GM18517 (cell line): ENCODE measurements around the gene NOVA2.

Experiments used
- ATAC-seq: cut with Tn5 transposase; IDR thresholded peaks from one replicate; pipeline ENCODE4 v1.9.1; 2021; ENCODE audit warnings: mild to moderate bottlenecking, moderate library complexity; ENCODE audit not compliant: unreplicated experiment

Gene NOVA2, protein sequence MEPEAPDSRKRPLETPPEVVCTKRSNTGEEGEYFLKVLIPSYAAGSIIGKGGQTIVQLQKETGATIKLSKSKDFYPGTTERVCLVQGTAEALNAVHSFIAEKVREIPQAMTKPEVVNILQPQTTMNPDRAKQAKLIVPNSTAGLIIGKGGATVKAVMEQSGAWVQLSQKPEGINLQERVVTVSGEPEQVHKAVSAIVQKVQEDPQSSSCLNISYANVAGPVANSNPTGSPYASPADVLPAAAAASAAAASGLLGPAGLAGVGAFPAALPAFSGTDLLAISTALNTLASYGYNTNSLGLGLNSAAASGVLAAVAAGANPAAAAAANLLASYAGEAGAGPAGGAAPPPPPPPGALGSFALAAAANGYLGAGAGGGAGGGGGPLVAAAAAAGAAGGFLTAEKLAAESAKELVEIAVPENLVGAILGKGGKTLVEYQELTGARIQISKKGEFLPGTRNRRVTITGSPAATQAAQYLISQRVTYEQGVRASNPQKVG

DNA sequence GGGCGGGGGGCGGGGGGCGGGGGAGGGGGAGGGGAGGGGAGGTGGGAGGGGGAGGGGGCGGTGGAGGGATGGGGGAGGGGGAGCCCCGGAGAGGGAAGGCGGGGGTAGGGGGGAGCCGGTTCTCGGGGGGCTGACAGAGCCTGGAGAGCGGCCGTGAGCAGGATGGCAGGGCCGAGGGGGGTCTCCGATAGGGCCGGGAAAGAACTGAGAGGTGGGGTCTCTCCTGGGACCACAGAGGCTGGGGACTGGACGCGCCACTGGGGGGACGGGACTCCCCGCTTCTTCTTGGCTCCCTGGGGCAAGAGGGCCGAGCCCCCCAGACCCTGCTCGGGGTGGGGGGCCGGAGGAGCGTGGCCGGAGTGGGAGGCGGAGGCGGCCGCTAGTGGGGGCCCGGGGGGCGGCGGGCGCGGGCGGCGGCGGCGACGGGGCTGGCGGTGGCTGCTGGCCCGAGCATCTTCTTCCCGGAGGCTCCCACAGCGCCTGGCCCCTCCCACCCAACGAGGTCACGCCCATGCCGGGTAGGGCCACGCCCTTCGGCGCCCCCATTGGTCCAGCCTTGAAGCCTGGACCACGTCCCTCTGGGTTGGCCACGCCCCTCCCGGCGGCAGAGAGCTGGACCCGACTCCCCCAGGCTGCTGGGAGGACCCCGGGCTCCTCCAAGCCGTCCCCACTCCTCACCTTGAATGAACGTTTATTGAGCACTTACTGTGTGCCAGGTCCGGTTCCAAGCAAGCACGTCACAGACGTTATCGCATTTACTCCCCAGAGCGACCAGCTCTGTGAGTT is at the start of gene NOVA2:
NOVA2 (minus strand) TSS at position 313 of the 786 bp plus-strand sequence. CDS start 514 bp downstream, outside the sequence.
- ATAC-seq: no peak

- no peak for ATAC-seq
These were observed 49.7 kb upstream of the NOVA2 start for GRCh38 chr19:46023311-46023779.

DNA sequence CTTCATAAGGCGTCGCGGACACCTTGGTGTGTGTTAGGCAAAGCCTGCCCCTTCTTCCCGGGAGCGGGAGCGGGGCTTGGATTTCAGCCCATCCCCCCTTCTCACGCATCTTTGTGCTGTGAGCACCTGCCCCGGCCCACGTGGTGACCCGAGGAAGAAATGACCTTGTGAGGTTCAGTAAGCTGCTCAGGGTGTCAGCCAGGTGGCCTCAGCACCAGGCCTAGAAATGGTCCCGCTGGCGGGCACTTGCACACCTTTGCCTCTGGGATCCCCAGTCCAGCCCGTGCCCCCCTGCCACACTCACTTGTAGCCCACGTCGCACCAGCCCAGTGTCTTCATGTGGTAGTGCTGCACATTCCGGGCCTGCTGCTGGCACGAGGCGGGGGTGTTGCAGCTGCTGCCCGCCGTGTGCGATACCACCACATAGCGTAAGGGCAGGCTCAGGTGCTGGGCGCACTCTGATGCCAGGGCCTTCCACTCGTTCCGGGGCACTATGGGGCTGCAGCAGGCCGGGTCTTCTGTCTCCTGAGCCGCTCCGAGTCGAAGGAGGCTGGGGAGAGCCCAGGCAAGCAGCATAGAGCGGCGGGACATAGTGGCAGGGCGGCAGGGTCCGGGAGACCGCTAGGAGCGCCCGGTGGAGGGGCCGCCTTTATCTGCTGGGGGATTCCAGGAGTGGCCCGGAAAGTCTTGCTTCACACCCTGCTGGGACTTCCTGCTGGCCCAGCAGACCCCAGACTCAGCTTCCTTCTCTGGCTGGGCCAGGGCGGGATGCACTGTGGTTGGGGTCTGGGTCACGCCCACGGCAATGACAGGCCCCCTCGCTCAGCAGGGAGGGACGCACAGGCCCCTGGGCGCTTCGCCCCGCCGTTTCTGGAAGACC is 49.0 kb upstream of the NOVA2 start, which contains the start of gene PGLYRP1:
PGLYRP1 (minus strand) TSS at position 623 of the 880 bp plus-strand sequence; CDS start at position 591, 32 bp downstream.
- no peak for ATAC-seq

DNA sequence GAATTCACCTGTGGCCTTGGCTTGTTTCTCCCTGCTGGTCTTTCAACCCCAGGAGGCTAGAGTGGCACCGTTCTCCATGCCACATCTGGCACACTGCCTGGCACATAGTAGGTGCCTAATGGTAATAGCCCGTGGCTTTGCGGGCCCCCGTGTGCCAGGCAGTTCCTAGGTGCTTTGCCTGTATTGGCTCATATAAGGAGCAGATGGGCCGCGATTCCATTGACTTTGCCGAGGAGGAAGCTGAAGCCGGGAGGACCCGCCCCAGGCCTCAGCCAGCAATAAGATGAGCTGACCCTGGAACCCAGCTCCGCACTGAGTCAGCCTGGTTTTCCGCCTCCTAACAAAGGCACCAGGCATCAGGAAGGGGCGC is 48.4 kb upstream of the NOVA2 start:
- ATAC-seq: no peak

DNA sequence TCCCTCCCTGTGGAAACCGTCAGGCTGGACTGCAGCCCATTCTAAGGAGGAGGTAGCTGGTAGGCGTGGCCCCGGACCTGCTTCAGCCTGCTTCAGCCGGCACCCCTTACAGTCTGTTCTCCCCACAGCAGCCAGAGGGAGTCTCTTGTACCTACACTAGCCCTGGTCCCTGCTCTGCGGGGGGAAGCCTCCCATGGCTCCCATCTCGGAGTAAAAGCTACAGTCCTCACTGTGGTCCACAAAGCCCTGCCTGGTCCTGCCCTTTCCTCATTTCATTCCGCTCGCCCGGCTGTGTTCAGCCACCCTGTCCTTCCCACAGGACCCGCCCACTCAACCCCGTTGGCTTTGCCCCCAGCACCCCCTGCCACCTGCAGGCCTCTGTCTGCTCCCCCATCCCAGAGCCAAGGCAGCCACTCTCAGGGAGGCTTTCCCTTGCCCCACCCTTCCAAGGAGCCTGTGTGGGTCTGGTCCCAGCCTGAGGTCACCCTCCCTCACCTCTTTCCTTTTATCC is 47.9 kb upstream of the NOVA2 start:
- ATAC-seq: no peak

- no peak for ATAC-seq
These were observed 47.1 kb upstream of the NOVA2 start for GRCh38 chr19:46020819-46021125.

DNA sequence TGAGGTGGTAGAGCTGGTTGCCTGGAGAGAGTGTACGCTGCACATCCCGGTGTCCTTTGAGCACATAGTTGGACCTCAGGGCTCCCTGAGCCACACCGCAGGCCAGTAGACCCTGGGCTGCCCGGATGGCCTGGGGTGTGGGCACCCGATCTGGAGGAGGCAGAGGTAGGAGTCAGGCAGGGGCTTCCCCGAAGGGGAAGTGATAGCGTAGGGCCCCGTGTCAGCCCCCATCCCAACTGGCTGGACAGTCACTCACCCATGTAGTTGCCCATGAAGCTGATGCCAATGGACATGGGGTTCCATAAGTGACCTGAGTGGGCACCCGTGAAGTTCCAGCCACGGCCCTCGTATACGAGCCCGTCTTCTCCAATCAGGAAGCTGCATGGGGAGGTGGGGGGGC is 45.6 kb upstream of the NOVA2 start:
- ATAC-seq: no peak

DNA sequence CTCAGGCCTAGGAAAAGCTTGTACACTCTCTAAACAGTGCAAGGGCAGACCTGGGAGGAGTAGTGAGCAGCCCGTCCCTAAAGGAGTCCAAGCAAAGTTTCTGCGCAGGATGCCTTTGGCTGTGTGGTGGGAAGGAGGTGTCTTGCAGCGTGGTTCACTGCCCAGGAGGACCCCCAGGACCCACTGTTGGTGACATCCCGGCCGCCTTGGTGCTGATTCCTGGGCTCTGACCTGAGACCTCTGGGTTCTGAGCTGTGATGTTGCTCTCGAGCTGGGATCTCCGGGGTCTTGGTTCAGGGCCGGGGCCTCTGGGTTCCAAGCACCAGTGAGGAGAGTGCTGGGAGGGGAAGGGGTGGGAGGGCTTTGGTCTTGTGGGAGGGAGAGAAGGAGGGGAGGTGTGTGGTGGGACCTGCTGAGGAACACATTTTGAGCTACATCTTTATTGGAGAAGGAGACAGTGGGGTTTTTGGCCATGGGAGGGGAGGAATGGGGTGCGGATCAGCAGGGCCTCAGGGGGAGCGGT is 45.1 kb upstream of the NOVA2 start:
- no peak for ATAC-seq

DNA sequence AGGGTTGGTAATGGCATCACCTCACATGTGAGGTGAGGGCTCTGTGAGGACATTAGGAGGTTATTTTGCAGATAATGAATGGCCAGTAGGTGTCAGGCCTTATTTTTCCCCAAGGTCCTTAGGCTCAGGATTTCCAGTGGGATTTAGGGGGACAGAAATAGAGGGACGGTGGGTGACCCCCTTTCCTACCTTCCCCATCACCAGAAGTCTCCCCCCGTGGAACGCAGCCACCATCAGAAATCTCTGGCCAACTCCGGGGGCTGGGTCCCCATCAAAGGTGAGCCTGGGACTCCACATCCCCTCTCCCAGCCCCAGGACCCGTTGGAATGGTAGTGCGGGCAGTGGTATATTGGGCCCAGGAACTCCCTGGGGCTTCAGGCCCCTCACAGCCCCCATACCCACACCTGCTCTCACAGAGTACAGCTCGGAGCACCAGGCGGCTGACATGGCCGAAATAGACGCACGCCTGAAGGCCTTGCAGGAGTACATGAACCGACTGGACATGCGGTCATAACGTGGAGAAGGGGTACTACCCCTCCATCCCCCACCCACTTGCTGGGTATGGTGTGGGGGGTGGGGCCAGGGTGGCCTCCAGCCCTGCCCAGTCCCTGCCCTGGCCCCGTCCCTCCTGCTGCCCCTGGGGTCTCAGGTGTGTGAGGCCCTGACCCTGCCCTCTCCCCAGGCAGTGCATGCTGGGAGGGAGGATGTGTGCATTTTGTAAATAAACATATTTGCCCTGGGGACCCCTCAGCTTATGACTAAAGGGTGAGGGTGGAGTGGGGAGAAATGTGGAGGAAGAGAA is 44.4 kb upstream of the NOVA2 start:
- ATAC-seq: no peak

DNA sequence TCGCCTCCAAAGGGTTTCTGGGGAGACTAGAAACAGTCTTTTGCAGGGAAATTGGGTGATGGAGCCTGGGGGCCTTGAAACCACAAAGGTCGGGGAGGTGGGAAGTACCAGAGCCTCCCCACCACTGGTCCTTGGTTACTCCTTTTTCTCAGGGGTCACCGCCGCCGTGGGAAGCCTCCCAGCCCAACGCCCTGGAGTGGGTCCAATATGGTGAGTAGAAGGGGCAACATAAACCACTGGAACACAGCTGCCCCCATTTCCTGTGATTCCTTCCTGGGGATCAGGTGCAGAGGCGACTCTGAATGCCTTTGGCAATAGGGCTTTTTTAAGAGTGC is 43.4 kb upstream of the NOVA2 start:
- no peak for ATAC-seq

GRCh38 chr19:46016426-46017094 is 42.9 kb upstream of the NOVA2 start:
- ATAC-seq: no peak

- ATAC-seq: no peak
These were observed 42.2 kb upstream of the NOVA2 start for GRCh38 chr19:46015687-46016425.

DNA sequence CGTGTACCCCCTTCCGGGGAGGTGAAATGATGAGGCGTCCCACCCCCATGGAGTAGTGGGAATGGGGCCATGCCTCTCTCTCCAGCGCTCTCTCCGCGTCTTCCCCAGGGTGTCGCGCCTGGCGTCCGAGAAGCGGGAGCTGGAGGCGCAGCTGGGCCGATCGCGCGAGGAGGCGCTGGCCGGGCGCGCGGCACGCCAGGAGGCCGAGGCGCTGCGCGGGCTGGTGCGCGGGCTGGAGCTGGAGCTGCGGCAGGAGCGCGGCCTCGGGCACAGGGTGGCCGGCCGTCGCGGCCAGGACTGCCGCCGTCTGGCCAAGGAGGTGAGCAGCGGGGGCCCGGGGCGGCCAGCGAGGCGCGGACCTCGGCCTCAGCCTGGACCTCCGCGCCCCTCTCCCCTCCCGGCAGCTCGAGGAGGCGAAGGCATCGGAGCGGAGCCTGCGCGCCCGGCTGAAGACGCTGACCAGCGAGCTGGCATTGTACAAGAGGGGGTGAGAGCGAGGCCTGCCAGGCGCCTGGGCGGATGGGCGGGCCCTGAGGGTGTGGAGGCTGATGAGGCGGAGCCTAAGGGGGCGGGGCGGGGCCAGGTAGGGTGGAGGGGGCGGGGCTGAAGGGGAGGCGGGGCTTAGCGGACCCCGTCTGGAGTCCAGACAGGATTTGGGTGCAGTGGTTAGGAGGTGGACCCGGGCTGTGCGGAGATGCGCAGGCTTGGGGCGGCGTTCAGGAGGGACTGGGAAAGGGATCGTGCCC is 41.4 kb upstream of the NOVA2 start:
- ATAC-seq: no peak

DNA sequence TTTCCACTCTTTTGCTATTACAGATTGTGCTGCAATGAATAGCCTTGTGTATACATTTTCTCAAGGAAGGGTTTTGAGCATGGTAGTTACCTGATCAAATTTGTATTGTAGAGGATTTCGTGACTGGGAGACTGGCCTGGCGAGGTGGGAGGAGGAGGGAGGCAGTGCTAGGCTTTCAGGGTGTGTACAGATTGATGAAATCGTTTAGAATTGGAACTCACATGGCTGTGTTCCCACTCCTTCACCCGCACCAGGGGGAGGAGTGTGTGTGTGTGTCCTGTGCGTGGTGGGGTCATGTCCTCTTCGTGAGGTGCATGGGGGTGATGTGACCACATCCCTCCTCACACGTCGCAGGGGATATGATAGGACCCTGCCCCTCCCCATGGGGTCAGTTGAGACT is 40.9 kb upstream of the NOVA2 start:
- ATAC-seq: no peak

- ATAC-seq: no peak
These were observed 36.2 kb upstream of the NOVA2 start for GRCh38 chr19:46009530-46010510.

GRCh38 chr19:46006411-46006810 is 32.7 kb upstream of the NOVA2 start:
- no peak for ATAC-seq
